HG02840 (cell line): Measurements from ENCODE around the gene CFAP90.

ENCODE experiments used
- ATAC-seq: cut with Tn5 transposase; IDR thresholded peaks from one replicate; pipeline ENCODE4 v1.9.1; 2021; ENCODE audit warnings: mild to moderate bottlenecking, moderate library complexity, moderate number of reproducible peaks; ENCODE audit not compliant: unreplicated experiment, low FRiP score

The CFAP90 gene

GRCh38 chr5:7784683-7785380, 66.1 kb downstream of the CFAP90 start:
- no peak for ATAC-seq

- ATAC-seq = no peak
These were observed 69.0 kb downstream of the CFAP90 start for GRCh38 chr5:7781899-7782298.
